Endothelial cell of umbilical vein (primary cell): ENCODE measurements around the gene AKR1C4. TPM values are rescaled to one million over a fixed set of nuclear protein-coding genes. Genes with fewer than 3 reads are reported as not detected.

Source experiments
- BruUV-seq: library from RNA; stranded (reverse); fragments of 400-500 nt; replicated peaks from 2 replicates; lab custom pipeline; 2021; lab: Mats Ljungman, UMichigan
- CTCF ChIA-PET: fragments of 300-600, 350-600 bp; sonication (Branson Sonifier 250); formaldehyde crosslinking; loops from one replicate; lab custom pipeline; 2021; ENCODE audit warnings: antibody characterized with exemption, inconsistent platforms; lab: Charles Lee
- POLR2A ChIA-PET: fragments of 300-600, 350-600 bp; sonication (Branson Sonifier 250); formaldehyde crosslinking; loops from one replicate; lab custom pipeline; 2021; ENCODE audit warnings: antibody characterized with exemption, inconsistent platforms; lab: Charles Lee
- DNase-seq: peaks from one replicate; pipeline ENCODE4 v3.0.0-alpha.2; 2011; ENCODE audit warnings: low read depth, low spot score
- FAIRE-seq: peaks from 2 replicates; lab custom pipeline; 2011; peaks lifted over from hg19 to GRCh38; lab: Jason Lieb, UNC
- H2AFZ ChIP-seq: 2 replicates; pipeline ENCODE4 v1.6.0; 2012; ENCODE audit warnings: low read depth, low read length, control low read depth, inconsistent platforms
- H3K27ac ChIP-seq: 2 replicates; pipeline ENCODE4 v1.5.1; 2011; ENCODE audit warnings: low read depth, mild to moderate bottlenecking, control low read depth, low read length, moderate library complexity; ENCODE audit not compliant: insufficient read depth
- H3K27me3 ChIP-seq, 2 experiments: 2 replicates each; pipeline versions ENCODE4 v1.6.0 to v1.6.1; 2011; ENCODE audit warnings: low read length in 2 of 2, mixed read lengths in 1 of 2; ENCODE audit not compliant: control insufficient read depth in 2 of 2, insufficient read depth in 2 of 2
- H3K36me3 ChIP-seq, 2 experiments: 2 replicates in 1 of 2; 3 replicates in 1 of 2; pipeline ENCODE4 v1.5.1; 2011; ENCODE audit warnings: low read length in 2 of 2, mild to moderate bottlenecking in 1 of 2, moderate library complexity in 1 of 2; ENCODE audit not compliant: control insufficient read depth in 2 of 2, insufficient read depth in 2 of 2; ENCODE audit errors: extremely low read depth in 1 of 2
- H3K4me1 ChIP-seq: 3 replicates; pipeline ENCODE4 v1.5.1; 2011; ENCODE audit warnings: mild to moderate bottlenecking, low read length; ENCODE audit not compliant: control insufficient read depth, insufficient read depth; ENCODE audit errors: extremely low read depth
- H3K4me2 ChIP-seq: 2 replicates; pipeline ENCODE4 v1.6.1; 2011; ENCODE audit warnings: low read length, control low read depth, mixed read lengths; ENCODE audit not compliant: insufficient read depth
- H3K4me3 ChIP-seq, 3 experiments: fragments of 200-600 bp in 1 of 3; sonication (generic), shearing (Covaris generic) in 1 of 3; replicated peaks in 1 of 3; 2 replicates each; pipeline ENCODE4 v1.5.1; 2011 to 2016; ENCODE audit warnings: control low read depth in 3 of 3, low read length in 3 of 3, mild to moderate bottlenecking in 2 of 3, inconsistent platforms in 1 of 3, low read depth in 1 of 3, moderate library complexity in 1 of 3; ENCODE audit not compliant: insufficient read depth in 1 of 3
- H3K79me2 ChIP-seq: 2 replicates; pipeline ENCODE4 v1.6.0; 2012; ENCODE audit warnings: low read length, inconsistent platforms; ENCODE audit not compliant: control insufficient read depth, insufficient read depth
- H3K9ac ChIP-seq: replicated peaks from 2 replicates; pipeline ENCODE3; 2011; ENCODE audit warnings: low read length, control low read depth; ENCODE audit not compliant: insufficient read depth; ENCODE audit errors: extremely low read depth
- H3K9me1 ChIP-seq: replicated peaks from 3 replicates; pipeline ENCODE4 v1.6.0; 2011; ENCODE audit warnings: mild to moderate bottlenecking, low read length; ENCODE audit not compliant: control insufficient read depth, insufficient read depth; ENCODE audit errors: extremely low read depth
- H3K9me3 ChIP-seq: replicated peaks from 2 replicates; pipeline ENCODE4 v1.5.1; 2012; ENCODE audit warnings: low read length, inconsistent platforms; ENCODE audit not compliant: control insufficient read depth, insufficient read depth
- H4K20me1 ChIP-seq: replicated peaks from 2 replicates; pipeline ENCODE3; 2011; ENCODE audit warnings: mild to moderate bottlenecking, low read length; ENCODE audit not compliant: control insufficient read depth, insufficient read depth; ENCODE audit errors: extremely low read depth
- EZH2 ChIP-seq: IDR thresholded peaks from 2 replicates; pipeline ENCODE4 v1.6.1; 2012; ENCODE audit warnings: borderline replicate concordance, low read depth, mild to moderate bottlenecking, moderate library complexity, low read length, inconsistent platforms; ENCODE audit not compliant: severe bottlenecking
- FOS ChIP-seq: IDR thresholded peaks from 2 replicates; pipeline ENCODE4 v1.6.1; 2011; ENCODE audit warnings: mild to moderate bottlenecking, low read length, moderate library complexity, borderline replicate concordance; ENCODE audit not compliant: insufficient read depth
- GATA2 ChIP-seq: IDR thresholded peaks from 2 replicates; pipeline ENCODE4 v1.7.0; 2011; ENCODE audit warnings: low read depth, mild to moderate bottlenecking, moderate library complexity, mixed read lengths, low read length; ENCODE audit not compliant: insufficient read length, insufficient read depth
- JUN ChIP-seq: IDR thresholded peaks from 2 replicates; pipeline ENCODE4 v1.6.1; 2011; ENCODE audit warnings: borderline replicate concordance, low read depth; ENCODE audit not compliant: insufficient read length, insufficient read depth
- MYC ChIP-seq: IDR thresholded peaks from one replicate; pipeline ENCODE4 v1.6.1; 2011; ENCODE audit warnings: mild to moderate bottlenecking, low read depth, low read length
- POLR2A ChIP-seq: IDR thresholded peaks from 2 replicates; pipeline ENCODE4 v1.6.1; 2012; ENCODE audit warnings: low read depth, mild to moderate bottlenecking, control low read depth, low read length
- POLR2AphosphoS5 ChIP-seq: IDR thresholded peaks from 2 replicates; pipeline ENCODE4 v1.6.1; 2012; ENCODE audit warnings: low read depth, mild to moderate bottlenecking, control low read depth, low read length, moderate library complexity; ENCODE audit not compliant: insufficient read depth
- dilution Hi-C: fragments of 300-500 bp; cut with MboI; formaldehyde crosslinking; loops from one replicate; pipeline ENCODE4 v1.15.0; 2019; ENCODE audit warnings: low sequenced_read_pairs; ENCODE audit not compliant: extremely low pct_ligation_motif_present
- intact Hi-C: fragments of 100-400 bp; cut with micrococcal nuclease; formaldehyde crosslinking; loops from one replicate; pipeline ENCODE4 v1.10.0; 2022
- polyA plus RNA-seq, 4 experiments: library from polyadenylated mRNA; depleted of rRNA in 3 of 4; stranded (reverse) in 3 of 4; unstranded in 1 of 4; fragments of >200 nt; gene quantifications; 2 replicates each; pipeline versions ENCODE4 v1.2.1 to v1.2.3, GENCODE V29; 2011 to 2012; ENCODE audit warnings: missing spikeins in 1 of 4
- total RNA-seq: library from RNA; stranded (reverse); gene quantifications from 2 replicates; pipeline ENCODE4 v1.2.3, GENCODE V29; 2021
- TF ChIP-seq, protein P1 (sequence below): IDR thresholded peaks from 2 replicates; pipeline ENCODE4 v1.6.1; 2011; ENCODE audit not compliant: insufficient read depth, insufficient read length
- TF ChIP-seq, protein P2 (sequence below), 2 donors: IDR thresholded peaks; 1 replicate in 1 of 2; 2 replicates in 1 of 2; pipeline ENCODE4 v1.5.1; 2011; ENCODE audit warnings: low read length in 2 of 2, mild to moderate bottlenecking in 2 of 2, moderate library complexity in 2 of 2, control low read depth in 1 of 2, inconsistent platforms in 1 of 2, low read depth in 1 of 2; ENCODE audit not compliant: insufficient read depth in 1 of 2; ENCODE audit errors: extremely low read depth in 1 of 2

AKR1C4 gene
- total and polyA plus RNA-seq, 2 donors (not counting 3 experiments of a cell fraction or from before 2014, with no cell fraction given), result not detected

- Histone ChIP-seq H3K27ac (no peak overlapping the region), H3K79me2 (no peaks in the 10 kb centered on the region), H3K9ac (no peak overlapping the region), H3K4me1 (no peaks in the 10 kb centered on the region), H4K20me1 (no peaks in the 10 kb centered on the region), H3K4me2 (no peak overlapping the region), H3K9me3 (no peaks in the 10 kb centered on the region), H2AFZ (no peak overlapping the region), H3K36me3 (no peaks in the 10 kb centered on the region), H3K4me3 (no peak overlapping the region), H3K9me1 (no peaks in the 10 kb centered on the region), H3K27me3 (no peaks in the 10 kb centered on the region)
- BruUV-seq, result no TSS peak
- TF ChIP-seq, protein P1, sequence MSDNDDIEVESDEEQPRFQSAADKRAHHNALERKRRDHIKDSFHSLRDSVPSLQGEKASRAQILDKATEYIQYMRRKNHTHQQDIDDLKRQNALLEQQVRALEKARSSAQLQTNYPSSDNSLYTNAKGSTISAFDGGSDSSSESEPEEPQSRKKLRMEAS, result no peak
- TF ChIP-seq POLR2A (no peak), MYC (no peak), GATA2 (no peak), JUN (no peak), FOS (no peak), EZH2 (no peak), POLR2AphosphoS5 (no peak)
- TF ChIP-seq, protein P2, sequence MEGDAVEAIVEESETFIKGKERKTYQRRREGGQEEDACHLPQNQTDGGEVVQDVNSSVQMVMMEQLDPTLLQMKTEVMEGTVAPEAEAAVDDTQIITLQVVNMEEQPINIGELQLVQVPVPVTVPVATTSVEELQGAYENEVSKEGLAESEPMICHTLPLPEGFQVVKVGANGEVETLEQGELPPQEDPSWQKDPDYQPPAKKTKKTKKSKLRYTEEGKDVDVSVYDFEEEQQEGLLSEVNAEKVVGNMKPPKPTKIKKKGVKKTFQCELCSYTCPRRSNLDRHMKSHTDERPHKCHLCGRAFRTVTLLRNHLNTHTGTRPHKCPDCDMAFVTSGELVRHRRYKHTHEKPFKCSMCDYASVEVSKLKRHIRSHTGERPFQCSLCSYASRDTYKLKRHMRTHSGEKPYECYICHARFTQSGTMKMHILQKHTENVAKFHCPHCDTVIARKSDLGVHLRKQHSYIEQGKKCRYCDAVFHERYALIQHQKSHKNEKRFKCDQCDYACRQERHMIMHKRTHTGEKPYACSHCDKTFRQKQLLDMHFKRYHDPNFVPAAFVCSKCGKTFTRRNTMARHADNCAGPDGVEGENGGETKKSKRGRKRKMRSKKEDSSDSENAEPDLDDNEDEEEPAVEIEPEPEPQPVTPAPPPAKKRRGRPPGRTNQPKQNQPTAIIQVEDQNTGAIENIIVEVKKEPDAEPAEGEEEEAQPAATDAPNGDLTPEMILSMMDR (IDR thresholded peaks at IDR 0.05; ENCODE audit: extremely low read depth in 1 of 2, insufficient read depth in 1 of 2, low read depth in 1 of 2, low read length in 2 of 2), result no peak
- dilution Hi-C loops, result no loop called here
- no peak for FAIRE-seq
- ChIA-PET CTCF (interaction anchor here (1.1 kb wide), 1 partner anchor 338 kb away, joined by 3 read pairs; no protein-coding TSS in a partner anchor), POLR2A (no interaction called here)
- no peak for DNase-seq
- intact Hi-C loops, result no loop called here
Measured at GRCh38 chr10:5187867-5188266, 8.8 kb upstream of the AKR1C4 start.
